ENCODE results near the gene GPC6. TPM values are rescaled to one million over a fixed set of nuclear protein-coding genes. Genes with fewer than 3 reads are reported as not detected.

GPC6 gene
- total RNA-seq, 1 donor from 2014 or later, result 8.4 TPM

DNA sequence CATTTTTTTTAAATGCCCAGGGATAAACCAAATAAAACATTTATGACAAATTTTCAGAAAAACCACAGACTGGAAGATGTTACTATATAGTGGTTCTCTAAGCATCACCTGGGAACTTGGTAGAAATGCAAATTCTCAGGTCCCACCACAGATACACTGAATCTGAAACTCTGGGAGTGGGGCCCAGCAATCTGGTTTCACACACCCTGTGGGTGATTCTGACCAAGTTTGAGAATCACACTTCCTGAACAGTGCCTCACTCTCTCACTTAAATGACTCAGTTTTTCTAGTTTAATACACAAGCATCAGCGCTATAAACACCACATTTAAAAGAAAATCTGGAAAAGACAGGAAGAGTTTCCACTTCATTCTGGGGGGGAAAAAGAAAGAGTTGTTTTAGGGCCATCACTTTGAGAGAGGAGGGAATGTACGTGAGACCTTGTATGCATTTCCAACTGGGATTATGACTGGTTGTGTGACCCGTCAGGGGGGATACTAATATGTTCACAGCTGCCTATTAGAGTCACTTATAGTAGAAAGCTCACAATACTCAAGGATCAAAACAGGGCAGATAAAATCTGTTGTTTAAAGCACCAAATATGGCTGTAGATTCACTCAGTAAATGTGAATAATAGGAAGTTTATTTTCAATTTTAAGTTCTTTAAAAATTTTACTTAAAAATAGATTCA lies 567.7 kb downstream of the GPC6 start:
- DNase-seq (no peak), ATAC-seq (no peak)
- H3K4me3 ChIP-seq, result no peak overlapping the region
- intact Hi-C loops (cut with DNase I), result no loop called here
- no peaks in the 10 kb centered on the region for H3K4me1 ChIP-seq
- no peaks in the 10 kb centered on the region for H3K36me3 ChIP-seq
- H3K9me3 ChIP-seq, result no peaks in the 10 kb centered on the region
- TF ChIP-seq, protein P1, sequence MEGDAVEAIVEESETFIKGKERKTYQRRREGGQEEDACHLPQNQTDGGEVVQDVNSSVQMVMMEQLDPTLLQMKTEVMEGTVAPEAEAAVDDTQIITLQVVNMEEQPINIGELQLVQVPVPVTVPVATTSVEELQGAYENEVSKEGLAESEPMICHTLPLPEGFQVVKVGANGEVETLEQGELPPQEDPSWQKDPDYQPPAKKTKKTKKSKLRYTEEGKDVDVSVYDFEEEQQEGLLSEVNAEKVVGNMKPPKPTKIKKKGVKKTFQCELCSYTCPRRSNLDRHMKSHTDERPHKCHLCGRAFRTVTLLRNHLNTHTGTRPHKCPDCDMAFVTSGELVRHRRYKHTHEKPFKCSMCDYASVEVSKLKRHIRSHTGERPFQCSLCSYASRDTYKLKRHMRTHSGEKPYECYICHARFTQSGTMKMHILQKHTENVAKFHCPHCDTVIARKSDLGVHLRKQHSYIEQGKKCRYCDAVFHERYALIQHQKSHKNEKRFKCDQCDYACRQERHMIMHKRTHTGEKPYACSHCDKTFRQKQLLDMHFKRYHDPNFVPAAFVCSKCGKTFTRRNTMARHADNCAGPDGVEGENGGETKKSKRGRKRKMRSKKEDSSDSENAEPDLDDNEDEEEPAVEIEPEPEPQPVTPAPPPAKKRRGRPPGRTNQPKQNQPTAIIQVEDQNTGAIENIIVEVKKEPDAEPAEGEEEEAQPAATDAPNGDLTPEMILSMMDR (IDR thresholded peaks at IDR 0.05), result no peak
- no peaks in the 10 kb centered on the region for H3K27me3 ChIP-seq
- no peak overlapping the region for H3K27ac ChIP-seq

DNA sequence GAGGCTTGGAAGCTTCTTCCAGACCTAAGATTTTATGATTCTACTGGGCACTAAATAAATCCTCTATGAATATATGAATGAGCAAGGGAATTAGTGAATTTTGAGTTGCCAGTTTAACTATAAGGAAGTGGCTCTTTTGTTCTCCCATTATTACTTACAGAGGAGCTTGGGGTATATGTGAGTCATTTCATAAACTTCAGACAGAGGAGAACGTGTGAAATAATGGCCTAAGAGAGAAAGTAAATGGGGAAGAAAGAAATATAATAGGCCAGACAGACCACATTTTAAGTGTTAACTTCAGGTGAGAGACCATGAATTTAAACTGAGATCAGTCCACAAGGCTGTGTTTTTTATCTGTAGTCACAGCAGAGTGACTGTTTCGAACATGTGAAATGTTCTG lies 570.9 kb downstream of the GPC6 start:
- intact Hi-C loops (cut with DNase I), result no loop called here

DNA sequence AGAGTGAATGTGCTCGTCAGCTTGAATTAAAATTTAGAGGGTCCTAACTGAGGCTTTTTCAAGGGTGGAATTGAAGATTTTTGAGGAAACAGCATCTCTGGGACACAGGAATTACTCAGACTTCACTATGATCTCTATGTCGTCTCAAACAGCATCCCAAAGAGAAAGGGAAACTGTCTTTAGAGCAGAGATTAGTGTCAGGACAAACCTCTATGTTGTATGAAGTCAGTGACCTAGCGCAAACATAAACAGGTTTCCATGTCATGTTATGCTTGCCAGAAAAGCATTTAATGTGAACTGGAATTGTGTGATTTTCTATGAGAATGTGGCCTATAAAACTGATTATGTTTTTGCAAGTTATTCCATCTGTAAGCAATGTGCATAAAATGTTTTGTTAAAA lies 573.7 kb downstream of the GPC6 start:
- ATAC-seq, result no peak
- no peaks in the 10 kb centered on the region for H3K27me3 ChIP-seq
- H3K4me3 ChIP-seq, result no peak overlapping the region
- no peak for DNase-seq
- H3K36me3 ChIP-seq, result no peaks in the 10 kb centered on the region
- intact Hi-C loops (cut with DNase I), result no loop called here
- no peak overlapping the region for H3K27ac ChIP-seq
- H3K4me1 ChIP-seq, result no peaks in the 10 kb centered on the region
- TF ChIP-seq, protein P1 (IDR thresholded peaks at IDR 0.05), result no peak
- no peaks in the 10 kb centered on the region for H3K9me3 ChIP-seq

More for the DNA sequence above, 570.9 kb downstream of the GPC6 start:
- Histone ChIP-seq H3K27me3 (no peaks in the 10 kb centered on the region), H3K9me3 (no peaks in the 10 kb centered on the region), H3K4me1 (no peaks in the 10 kb centered on the region), H3K27ac (no peak overlapping the region), H3K36me3 (no peaks in the 10 kb centered on the region), H3K4me3 (no peak overlapping the region)
- TF ChIP-seq, protein P1 (IDR thresholded peaks at IDR 0.05), result no peak
- ATAC-seq (no peak), DNase-seq (no peak)

DNA sequence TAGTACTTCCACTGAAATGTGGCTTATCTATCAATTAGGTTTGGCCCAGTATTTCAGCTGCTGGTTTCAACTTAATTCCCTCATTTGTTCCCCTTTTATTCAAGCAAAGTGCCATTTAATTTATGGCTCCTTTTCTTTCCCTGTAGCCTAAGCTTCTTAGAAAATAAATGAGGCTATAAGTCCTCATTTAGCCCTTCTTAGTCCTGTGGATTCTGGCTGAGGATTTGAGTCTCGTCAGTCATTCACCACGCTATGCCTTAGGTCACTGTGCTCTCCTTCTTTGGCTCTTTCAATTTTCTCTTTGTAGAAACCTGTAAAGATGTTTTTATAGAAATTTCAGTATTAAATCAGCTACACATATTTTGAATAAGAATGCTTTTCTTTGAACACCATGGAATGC lies 579.1 kb downstream of the GPC6 start:
- Histone ChIP-seq H3K27ac (no peak overlapping the region), H3K4me1 (no peaks in the 10 kb centered on the region), H3K36me3 (no peaks in the 10 kb centered on the region), H3K9me3 (no peaks in the 10 kb centered on the region), H3K4me3 (no peak overlapping the region), H3K27me3 (no peaks in the 10 kb centered on the region)
- DNase-seq (no peak), ATAC-seq (no peak)
- TF ChIP-seq, protein P1 (IDR thresholded peaks at IDR 0.05), result no peak
- intact Hi-C loops (cut with DNase I), result no loop called here

DNA sequence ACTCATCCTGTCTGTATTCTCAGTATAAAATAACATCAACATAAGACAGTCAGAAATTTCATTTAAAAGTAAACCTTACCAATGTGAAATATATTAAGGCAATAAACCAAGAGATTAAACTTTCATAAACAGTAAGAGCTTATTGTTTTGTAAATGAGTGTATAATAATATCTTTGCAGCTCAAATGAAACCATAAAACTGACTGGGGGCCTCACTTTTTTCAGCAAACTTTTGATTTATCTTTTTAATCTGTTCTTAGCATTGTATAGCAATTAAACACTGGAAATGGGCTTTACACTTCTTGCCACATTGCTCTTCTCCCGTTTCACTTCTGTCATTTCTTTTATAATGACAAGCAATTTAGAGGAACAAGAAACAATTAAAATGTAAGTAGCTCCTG lies 580.3 kb downstream of the GPC6 start:
- ATAC-seq, result no peak
- TF ChIP-seq, protein P1 (IDR thresholded peaks at IDR 0.05), result no peak
- intact Hi-C loops (cut with DNase I), result no loop called here
- Histone ChIP-seq H3K27ac (no peak overlapping the region), H3K4me1 (no peaks in the 10 kb centered on the region), H3K4me3 (no peak overlapping the region), H3K36me3 (no peaks in the 10 kb centered on the region), H3K9me3 (no peaks in the 10 kb centered on the region), H3K27me3 (no peaks in the 10 kb centered on the region)
- DNase-seq, result no peak

DNA sequence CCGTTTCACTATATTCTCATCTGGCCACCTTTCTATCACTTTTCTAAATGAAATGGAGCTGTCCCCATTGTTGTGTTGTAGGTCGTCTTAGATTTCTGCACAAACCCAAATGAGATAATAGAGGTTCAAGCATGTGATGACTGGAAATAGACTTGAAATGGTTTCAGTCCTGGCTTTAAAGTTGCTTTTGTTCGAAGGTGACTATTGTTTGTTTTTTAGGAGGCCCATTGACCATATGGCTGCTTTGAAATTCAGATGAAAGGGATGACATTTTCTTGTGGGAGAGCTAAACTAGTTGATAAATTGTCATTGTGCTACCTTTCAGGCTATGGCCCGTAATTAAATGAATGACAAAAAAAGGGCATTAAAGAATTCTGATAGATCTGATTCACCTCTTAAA lies 583.7 kb downstream of the GPC6 start:
- no peak for ATAC-seq
- no peaks in the 10 kb centered on the region for H3K4me1 ChIP-seq
- H3K27ac ChIP-seq, result no peak overlapping the region
- no peaks in the 10 kb centered on the region for H3K9me3 ChIP-seq
- intact Hi-C loops (cut with DNase I), result no loop called here
- TF ChIP-seq, protein P1 (IDR thresholded peaks at IDR 0.05), result no peak
- H3K27me3 ChIP-seq, result no peaks in the 10 kb centered on the region
- no peak overlapping the region for H3K4me3 ChIP-seq
- H3K36me3 ChIP-seq, result no peaks in the 10 kb centered on the region
- no peak for DNase-seq

Measured in upper lobe of right lung (tissue), 1 donor.